Stomach smooth muscle (tissue), 2 donors: ENCODE measurements around the gene ATOH8.

Experiments
- H3K27ac ChIP-seq: one replicate; pipeline ENCODE4 v1.7.0; 2013; ENCODE audit warnings: mild to moderate bottlenecking, low read length, inconsistent platforms
- H3K27me3 ChIP-seq, 2 donors: one replicate each; pipeline ENCODE4 v1.7.0; 2013; ENCODE audit warnings: low read length in 2 of 2; ENCODE audit not compliant: insufficient read depth in 2 of 2, control insufficient read depth in 1 of 2
- H3K36me3 ChIP-seq, 2 donors: one replicate each; pipeline ENCODE4 v1.7.0; 2013; ENCODE audit warnings: low read length in 2 of 2; ENCODE audit not compliant: control insufficient read depth in 2 of 2, insufficient read depth in 2 of 2
- H3K4me1 ChIP-seq: one replicate; pipeline ENCODE4 v1.7.0; 2013; ENCODE audit warnings: low read length; ENCODE audit not compliant: control insufficient read depth, insufficient read depth
- H3K4me3 ChIP-seq, 2 donors: one replicate each; pipeline ENCODE4 v1.7.0; 2013; ENCODE audit warnings: low read length in 2 of 2
- H3K9ac ChIP-seq, 2 donors: one replicate each; pipeline ENCODE4 v1.7.0; 2013; ENCODE audit warnings: low read length in 2 of 2, mild to moderate bottlenecking in 1 of 2
- H3K9me3 ChIP-seq, 2 donors: one replicate each; pipeline ENCODE4 v1.7.0; 2013; ENCODE audit warnings: low read length in 2 of 2; ENCODE audit not compliant: control insufficient read depth in 2 of 2
- donor health status: healthy.
- donor health status: Pancreatic carcinoma.

ATOH8 gene

GRCh38 chr2:85747441-85747840 is 6.3 kb upstream of the ATOH8 start:
- Histone ChIP-seq H3K4me1 (peaks cover 78% of the 10 kb centered on the region), H3K27ac (no peak overlapping the region), H3K27me3 (no peaks in the 10 kb centered on the region)

DNA sequence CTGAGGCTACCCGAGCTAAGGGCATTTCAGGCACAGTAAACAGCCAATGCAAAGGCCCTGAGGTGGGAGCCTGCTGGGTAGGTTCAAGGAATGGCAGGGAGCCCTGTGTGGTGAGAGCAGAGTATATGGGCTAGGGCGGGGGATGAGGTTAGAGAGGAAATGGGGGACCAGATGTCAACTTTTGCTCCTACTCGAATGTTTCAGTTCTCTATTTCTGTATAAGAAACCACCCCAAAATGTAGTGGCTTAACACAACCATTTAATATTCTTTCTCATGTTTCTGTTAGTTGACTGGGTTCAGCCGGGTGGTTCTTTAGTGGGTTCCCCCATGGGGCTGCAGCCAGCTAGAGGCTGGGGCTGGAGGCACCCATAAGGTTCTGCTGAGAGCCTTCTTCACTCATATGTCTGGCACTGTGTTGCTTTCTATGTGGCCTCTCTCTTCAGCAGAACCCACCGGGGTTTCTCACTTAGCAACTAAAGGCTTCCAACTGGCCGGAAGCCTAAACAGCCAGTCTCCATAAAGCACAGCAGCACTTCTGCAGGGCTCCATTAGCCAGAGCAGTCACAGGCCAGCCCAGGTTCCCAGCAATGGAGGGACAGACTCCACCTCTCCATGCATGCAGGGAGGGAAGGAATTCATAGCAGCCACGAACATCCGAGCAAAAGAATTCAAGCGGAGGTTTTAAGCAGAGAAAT is 5.6 kb upstream of the ATOH8 start:
- H3K36me3 ChIP-seq, result no peaks in the 10 kb centered on the region
- no peak overlapping the region for H3K27ac ChIP-seq
- H3K27me3 ChIP-seq, result no peaks in the 10 kb centered on the region
- no peaks in the 10 kb centered on the region for H3K9me3 ChIP-seq
- H3K4me3 ChIP-seq, result no peak overlapping the region
- peaks cover 78% of the 10 kb centered on the region for H3K4me1 ChIP-seq
- H3K9ac ChIP-seq, result no peak overlapping the region

More at GRCh38 chr2:85747441-85747840, 6.3 kb upstream of the ATOH8 start:
- H3K4me3 ChIP-seq, result no peak overlapping the region
- no peak overlapping the region for H3K9ac ChIP-seq
- H3K9me3 ChIP-seq, result no peaks in the 10 kb centered on the region
- H3K36me3 ChIP-seq, result no peaks in the 10 kb centered on the region

DNA sequence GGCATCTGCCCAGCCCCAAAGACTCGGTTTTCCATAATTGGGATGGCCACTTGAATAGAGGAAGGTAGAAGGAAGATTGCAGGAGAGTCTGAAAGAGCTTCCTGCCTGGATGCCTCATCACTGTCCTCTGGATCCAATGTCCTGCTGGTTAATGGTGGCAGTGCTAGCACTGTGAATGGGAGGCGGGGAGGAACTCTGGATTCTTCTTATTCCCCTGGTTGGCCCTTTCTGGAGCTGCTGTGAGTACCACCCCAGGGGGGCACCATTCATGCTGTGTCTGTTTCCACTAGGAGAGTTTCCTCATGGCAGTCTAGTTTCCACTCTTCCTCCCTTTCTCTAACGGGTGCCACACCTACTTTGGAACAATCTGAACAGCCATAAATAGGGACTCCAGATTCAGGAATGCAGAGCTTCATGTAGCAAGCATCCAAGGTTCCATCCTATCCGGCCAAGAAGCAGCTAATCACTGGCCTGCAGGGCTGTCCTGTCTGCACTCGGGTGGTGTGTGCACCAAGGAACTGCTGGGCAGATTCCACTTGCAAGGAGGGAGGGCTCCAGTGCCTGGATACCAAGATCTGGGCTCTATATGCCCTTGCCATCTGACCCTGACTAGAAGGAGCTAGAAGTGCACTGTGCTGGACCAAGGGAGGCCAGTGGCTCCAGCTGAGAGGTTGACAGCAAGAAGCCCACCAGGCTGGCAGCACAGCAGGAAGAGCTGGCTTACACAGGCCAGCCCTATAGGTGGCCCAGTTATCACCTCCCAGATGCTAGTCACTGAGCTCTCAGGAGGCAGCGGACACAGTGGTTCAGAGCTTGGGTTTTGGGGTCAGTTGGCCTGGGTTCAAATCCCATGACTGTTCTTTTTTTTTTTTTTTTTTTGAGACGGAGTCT is 4.6 kb upstream of the ATOH8 start:
- Histone ChIP-seq H3K4me1 (peaks cover 71% of the 10 kb centered on the region), H3K27ac (peak overlapping the region; percentile 46), H3K9ac (peak overlapping the region in 1 of 2 donors; percentile 29), H3K36me3 (no peaks in the 10 kb centered on the region), H3K9me3 (no peaks in the 10 kb centered on the region), H3K4me3 (peak overlapping the region in 1 of 2 donors; percentile 40), H3K27me3 (no peaks in the 10 kb centered on the region)

DNA sequence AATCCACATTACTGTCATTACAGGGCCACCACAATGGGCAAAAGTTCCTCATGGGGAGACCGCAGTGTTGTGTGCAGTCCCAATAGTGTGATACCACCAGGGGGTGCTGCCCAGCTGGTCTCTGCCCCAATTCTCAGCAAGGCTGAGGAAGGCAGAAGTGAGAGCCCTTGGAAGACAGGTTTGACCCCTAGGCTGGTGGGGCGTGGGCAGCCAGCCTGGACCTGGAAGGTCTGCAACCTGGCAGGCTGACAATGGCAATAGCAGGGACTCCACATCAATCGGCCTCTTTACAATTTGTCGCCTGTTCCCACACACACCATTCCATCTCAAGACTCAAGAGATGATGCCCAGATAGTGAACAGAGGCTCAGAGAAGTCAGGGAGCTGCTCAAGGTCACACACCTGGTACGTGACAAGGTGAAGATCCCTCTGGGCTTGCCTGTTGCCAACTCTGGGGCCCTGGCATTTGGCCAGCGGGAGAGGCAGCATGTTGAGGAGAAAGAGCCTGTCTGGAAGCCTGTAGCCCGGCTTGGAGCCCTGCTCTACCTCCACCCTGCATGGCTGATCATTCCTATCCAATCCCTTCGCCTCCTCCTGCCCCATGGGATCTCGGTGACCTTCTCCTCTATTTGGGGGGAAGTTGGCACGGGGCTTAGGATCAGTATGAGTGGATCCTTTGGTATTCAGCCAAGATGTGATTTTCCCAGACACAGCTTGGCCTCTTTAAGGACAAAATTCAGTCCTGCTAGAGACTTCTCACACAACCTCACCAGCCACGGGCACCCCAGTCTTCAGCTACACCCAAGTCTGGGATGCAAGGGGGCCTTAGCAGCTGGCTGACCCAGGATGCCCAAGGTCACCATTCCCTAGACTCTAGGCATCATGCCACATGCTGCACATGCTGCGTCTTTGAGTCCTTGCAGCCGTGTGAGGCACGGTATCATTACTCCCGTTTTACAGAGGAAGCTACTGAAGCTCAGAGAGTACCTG is 2.9 kb upstream of the ATOH8 start:
- H3K36me3 ChIP-seq, result no peaks in the 10 kb centered on the region
- peak overlapping the region in 1 of 2 donors; percentile 15 for H3K4me3 ChIP-seq
- no peaks in the 10 kb centered on the region for H3K27me3 ChIP-seq
- no peak overlapping the region for H3K27ac ChIP-seq
- H3K9ac ChIP-seq, result no peak overlapping the region
- H3K4me1 ChIP-seq, result peaks cover 68% of the 10 kb centered on the region
- H3K9me3 ChIP-seq, result no peaks in the 10 kb centered on the region

DNA sequence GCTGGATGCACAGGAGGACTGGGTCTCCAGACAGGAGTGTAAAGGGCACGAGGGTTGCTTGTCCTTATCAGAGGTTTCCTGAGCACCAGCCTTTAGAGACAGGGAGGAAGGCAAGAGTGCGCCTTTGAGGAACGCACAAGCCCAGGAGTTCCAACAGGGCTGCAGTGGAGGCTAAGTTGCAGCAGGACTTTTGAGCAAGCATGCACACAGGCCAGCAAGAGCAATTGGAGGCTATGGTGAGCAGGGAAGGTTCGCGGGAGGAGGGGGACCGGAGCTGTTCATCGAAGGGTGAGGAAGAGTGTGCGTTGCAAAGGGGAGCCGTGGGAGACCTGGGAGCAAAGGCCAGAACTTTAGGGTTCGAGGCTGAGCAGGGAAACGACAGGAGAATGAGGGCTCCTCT is 2.2 kb upstream of the ATOH8 start:
- H3K4me1 ChIP-seq, result peaks cover 68% of the 10 kb centered on the region
- H3K9ac ChIP-seq, result no peak overlapping the region
- H3K36me3 ChIP-seq, result no peaks in the 10 kb centered on the region
- H3K4me3 ChIP-seq, result peak overlapping the region in 1 of 2 donors; percentile 3
- H3K27me3 ChIP-seq, result peaks cover 0 to 3% of the 10 kb centered on the region in 2 donors
- no peaks in the 10 kb centered on the region for H3K9me3 ChIP-seq
- H3K27ac ChIP-seq, result no peak overlapping the region

DNA sequence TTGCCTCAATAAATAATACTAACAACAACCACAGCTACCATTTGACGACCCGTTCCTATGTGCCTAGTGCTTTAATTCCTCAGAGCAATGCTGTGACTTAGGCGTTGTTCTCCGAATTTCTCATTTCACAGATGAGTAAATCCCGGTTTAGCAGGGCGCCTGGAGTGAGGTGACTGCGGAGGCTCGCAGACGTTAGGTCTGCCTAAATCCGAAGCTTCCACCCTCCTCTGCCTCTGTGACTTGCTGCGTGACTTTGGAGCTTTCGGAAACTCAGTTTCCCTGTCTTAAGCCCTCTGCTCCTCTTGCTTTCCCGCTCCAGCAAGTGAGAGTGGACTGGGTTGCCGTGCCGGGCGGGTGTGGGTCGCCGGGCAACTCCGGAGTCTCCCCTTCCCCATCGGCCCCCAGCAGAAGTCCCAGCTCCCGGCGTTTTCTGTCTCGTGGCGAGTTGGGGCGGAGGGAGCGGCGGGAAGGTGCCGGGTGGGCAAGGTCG is 711 bp upstream of the ATOH8 start:
- Histone ChIP-seq H3K9ac (peak overlapping the region; percentile 55 to 61), H3K27me3 (peaks cover 0 to 3% of the 10 kb centered on the region in 2 donors), H3K4me3 (peak overlapping the region; percentile 86 to 87), H3K9me3 (no peaks in the 10 kb centered on the region), H3K27ac (peak overlapping the region; percentile 69), H3K4me1 (peaks cover 74% of the 10 kb centered on the region), H3K36me3 (peaks cover 0 to 2% of the 10 kb centered on the region in 2 donors)

- H3K4me1 ChIP-seq, result peaks cover 73% of the 10 kb centered on the region
Observed at GRCh38 chr2:85754313-85755095, 713 bp downstream of the ATOH8 start.

GRCh38 chr2:85755122-85756027 is 1.6 kb downstream of the ATOH8 start:
- Histone ChIP-seq H3K27ac (no peak overlapping the region), H3K4me1 (peaks cover 76% of the 10 kb centered on the region), H3K9ac (peak overlapping the region; percentile 48 to 72), H3K4me3 (peak overlapping the region; percentile 86 to 87), H3K36me3 (peaks cover 0 to 5% of the 10 kb centered on the region in 2 donors), H3K27me3 (peaks cover 0 to 3% of the 10 kb centered on the region in 2 donors), H3K9me3 (no peaks in the 10 kb centered on the region)

More at GRCh38 chr2:85754313-85755095, 713 bp downstream of the ATOH8 start:
- peaks cover 0 to 3% of the 10 kb centered on the region in 2 donors for H3K27me3 ChIP-seq
- peak overlapping the region; percentile 55 to 61 for H3K9ac ChIP-seq
- peak overlapping the region; percentile 69 for H3K27ac ChIP-seq
- H3K9me3 ChIP-seq, result no peaks in the 10 kb centered on the region
- H3K4me3 ChIP-seq, result peak overlapping the region; percentile 86 to 87
- peaks cover 0 to 5% of the 10 kb centered on the region in 2 donors for H3K36me3 ChIP-seq

DNA sequence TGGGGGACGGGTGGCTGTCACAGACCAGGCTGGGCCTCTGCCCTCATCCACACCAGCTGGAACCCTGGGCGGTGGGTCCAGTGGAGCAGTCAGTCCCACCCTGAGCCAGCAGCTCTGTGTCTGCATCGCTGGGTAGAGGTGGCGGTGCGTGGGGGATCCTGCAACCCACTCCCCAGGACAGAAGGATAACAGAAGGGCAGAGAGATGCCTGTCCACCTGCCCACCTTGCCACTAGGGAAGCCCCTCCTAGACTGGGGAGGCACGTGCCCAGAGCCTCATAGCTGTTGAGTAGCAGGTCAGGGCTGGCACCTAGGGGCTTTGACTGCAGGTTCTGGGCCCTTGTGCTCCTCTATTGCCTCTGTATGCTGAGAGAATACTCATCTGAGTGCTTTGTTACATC is 2.4 kb downstream of the ATOH8 start:
- no peak overlapping the region for H3K27ac ChIP-seq
- H3K4me3 ChIP-seq, result peak overlapping the region; percentile 56 to 87
- peaks cover 70% of the 10 kb centered on the region for H3K4me1 ChIP-seq
- H3K36me3 ChIP-seq, result peaks cover 0 to 5% of the 10 kb centered on the region in 2 donors
- H3K9ac ChIP-seq, result peak overlapping the region in 1 of 2 donors; percentile 30
- H3K9me3 ChIP-seq, result no peaks in the 10 kb centered on the region
- peaks cover 0 to 3% of the 10 kb centered on the region in 2 donors for H3K27me3 ChIP-seq
